ENCODE data around the gene IPPK.

DNA sequence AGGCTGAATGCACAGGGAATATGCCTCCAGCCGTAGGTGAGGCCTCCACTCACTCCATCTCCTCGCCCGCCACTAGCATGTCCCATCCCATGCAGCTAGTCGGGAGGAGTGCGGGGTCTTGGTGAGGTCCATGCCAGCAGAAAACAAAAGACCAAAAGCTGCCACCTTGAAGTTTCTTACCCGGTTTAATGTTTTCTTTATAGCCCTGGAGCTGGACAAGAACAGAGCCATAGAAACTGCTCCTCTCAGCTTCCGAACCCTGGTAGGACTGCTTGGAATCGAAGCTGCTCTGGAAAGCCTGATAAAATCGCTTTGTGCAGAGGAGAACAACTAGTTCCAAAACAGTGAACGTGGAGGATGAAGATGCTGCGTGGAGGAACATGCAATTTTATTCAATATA is 57.1 kb downstream of the IPPK start:
- TF ChIP-seq EZH2 (IDR thresholded peaks at IDR 0.05) (no peak), ZNF274 (IDR thresholded peaks at IDR 0.05; ENCODE audit: low read depth, low read length) (no peak), SIN3A (IDR thresholded peaks at IDR 0.05; ENCODE audit: low read depth) (no peak), EGR1 (IDR thresholded peaks at IDR 0.05; ENCODE audit: low read depth) (no peak), POLR2A (IDR thresholded peaks at IDR 0.05; ENCODE audit: borderline replicate concordance, extremely low read depth, insufficient read depth, insufficient read length) (no peak), RAD21 (IDR thresholded peaks at IDR 0.05; ENCODE audit: low read depth) (no peak), JUND (IDR thresholded peaks at IDR 0.05) (no peak), POLR2AphosphoS5 (IDR thresholded peaks at IDR 0.05; ENCODE audit: low read depth, low read length) (no peak), CEBPB (IDR thresholded peaks at IDR 0.05; ENCODE audit: low read depth) (no peak)
- TF ChIP-seq, protein P1, sequence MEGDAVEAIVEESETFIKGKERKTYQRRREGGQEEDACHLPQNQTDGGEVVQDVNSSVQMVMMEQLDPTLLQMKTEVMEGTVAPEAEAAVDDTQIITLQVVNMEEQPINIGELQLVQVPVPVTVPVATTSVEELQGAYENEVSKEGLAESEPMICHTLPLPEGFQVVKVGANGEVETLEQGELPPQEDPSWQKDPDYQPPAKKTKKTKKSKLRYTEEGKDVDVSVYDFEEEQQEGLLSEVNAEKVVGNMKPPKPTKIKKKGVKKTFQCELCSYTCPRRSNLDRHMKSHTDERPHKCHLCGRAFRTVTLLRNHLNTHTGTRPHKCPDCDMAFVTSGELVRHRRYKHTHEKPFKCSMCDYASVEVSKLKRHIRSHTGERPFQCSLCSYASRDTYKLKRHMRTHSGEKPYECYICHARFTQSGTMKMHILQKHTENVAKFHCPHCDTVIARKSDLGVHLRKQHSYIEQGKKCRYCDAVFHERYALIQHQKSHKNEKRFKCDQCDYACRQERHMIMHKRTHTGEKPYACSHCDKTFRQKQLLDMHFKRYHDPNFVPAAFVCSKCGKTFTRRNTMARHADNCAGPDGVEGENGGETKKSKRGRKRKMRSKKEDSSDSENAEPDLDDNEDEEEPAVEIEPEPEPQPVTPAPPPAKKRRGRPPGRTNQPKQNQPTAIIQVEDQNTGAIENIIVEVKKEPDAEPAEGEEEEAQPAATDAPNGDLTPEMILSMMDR (IDR thresholded peaks at IDR 0.05 in 2 of 3, conservative IDR thresholded peaks at IDR 0.05 in 1 of 3; ENCODE audit: borderline replicate concordance in 1 of 3, insufficient read depth in 1 of 3, low read depth in 2 of 3, low read length in 2 of 3), result no peak
- TF ChIP-seq, protein P2, sequence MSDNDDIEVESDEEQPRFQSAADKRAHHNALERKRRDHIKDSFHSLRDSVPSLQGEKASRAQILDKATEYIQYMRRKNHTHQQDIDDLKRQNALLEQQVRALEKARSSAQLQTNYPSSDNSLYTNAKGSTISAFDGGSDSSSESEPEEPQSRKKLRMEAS (IDR thresholded peaks at IDR 0.05), result no peak
- TF ChIP-seq, protein P3, sequence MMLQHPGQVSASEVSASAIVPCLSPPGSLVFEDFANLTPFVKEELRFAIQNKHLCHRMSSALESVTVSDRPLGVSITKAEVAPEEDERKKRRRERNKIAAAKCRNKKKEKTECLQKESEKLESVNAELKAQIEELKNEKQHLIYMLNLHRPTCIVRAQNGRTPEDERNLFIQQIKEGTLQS (IDR thresholded peaks at IDR 0.05), result no peak

Data from HCT116 (cell line).